ENCODE results near the gene FBXO36. TPM values are rescaled to one million over a fixed set of nuclear protein-coding genes. Genes with fewer than 3 reads are reported as not detected.
"Not testable (repeated sequence)": the region's sequence is repeated elsewhere in the genome, so short reads cannot be mapped to it uniquely, and the experiment has no call there.

FBXO36 gene
- total RNA-seq, 4 donors from 2014 or later = 0.88 to 8.8 (median 5.4) TPM

DNA sequence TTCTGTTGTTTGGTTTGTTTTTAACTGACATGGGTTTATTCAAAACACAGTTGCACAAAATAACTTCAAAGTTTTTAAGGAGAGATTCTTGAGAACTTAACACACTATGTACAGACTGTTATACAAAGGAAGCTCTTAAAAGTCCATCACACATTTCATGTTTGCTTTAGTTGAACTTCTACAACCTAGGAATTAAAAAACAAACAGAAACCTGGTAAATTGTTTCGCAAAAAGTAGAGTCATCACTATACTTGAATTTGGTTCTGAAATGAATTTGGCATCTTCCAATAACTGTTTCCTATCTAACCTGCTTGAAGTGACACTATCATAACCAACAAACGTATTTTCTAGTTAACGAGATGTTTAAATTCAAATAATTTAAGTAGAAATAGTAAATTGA is 22.3 kb upstream of the FBXO36 start:
- Histone ChIP-seq H3K9me3 (no peaks in the 10 kb centered on the region), H3K4me3 (no peak overlapping the region), H3K27ac (no peak overlapping the region), H3K36me3 (no peaks in the 10 kb centered on the region), H3K27me3 (no peaks in the 10 kb centered on the region), H3K4me1 (no peaks in the 10 kb centered on the region)
- intact Hi-C loops (cut with DNase I; ENCODE audit: low total_unique reads) = no loop called here
- DNase-seq = no peak
- no peak for TF ChIP-seq POLR2A (IDR thresholded peaks at IDR 0.05)
- TF ChIP-seq, protein P1, sequence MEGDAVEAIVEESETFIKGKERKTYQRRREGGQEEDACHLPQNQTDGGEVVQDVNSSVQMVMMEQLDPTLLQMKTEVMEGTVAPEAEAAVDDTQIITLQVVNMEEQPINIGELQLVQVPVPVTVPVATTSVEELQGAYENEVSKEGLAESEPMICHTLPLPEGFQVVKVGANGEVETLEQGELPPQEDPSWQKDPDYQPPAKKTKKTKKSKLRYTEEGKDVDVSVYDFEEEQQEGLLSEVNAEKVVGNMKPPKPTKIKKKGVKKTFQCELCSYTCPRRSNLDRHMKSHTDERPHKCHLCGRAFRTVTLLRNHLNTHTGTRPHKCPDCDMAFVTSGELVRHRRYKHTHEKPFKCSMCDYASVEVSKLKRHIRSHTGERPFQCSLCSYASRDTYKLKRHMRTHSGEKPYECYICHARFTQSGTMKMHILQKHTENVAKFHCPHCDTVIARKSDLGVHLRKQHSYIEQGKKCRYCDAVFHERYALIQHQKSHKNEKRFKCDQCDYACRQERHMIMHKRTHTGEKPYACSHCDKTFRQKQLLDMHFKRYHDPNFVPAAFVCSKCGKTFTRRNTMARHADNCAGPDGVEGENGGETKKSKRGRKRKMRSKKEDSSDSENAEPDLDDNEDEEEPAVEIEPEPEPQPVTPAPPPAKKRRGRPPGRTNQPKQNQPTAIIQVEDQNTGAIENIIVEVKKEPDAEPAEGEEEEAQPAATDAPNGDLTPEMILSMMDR (IDR thresholded peaks at IDR 0.05) = no peak

DNA sequence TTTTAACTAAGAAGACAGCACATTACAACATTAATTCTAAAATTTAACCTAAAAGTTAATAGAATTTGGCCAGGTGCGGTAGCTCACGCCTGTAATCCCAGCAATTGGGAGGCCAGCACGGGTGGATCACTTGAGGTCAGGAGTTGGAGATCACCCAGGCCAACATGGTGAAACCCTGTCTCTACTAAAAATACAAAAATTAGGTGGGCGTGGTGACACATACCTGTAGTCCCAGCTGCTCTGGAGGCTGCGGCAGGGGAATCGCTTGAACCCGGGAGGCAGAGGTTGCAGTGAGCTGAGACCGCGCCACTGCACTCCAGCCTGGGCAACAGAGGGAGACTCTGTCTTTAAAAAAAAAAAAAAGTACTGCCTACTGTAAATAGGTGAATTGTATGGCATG is 21.8 kb upstream of the FBXO36 start:
- not testable (repeated sequence) for DNase-seq

GRCh38 chr2:229901819-229902218 is 20.5 kb upstream of the FBXO36 start:
- H3K27ac ChIP-seq = no peak overlapping the region
- TF ChIP-seq POLR2A (IDR thresholded peaks at IDR 0.05) = no peak
- TF ChIP-seq, protein P1 (IDR thresholded peaks at IDR 0.05) = no peak
- intact Hi-C loops (cut with DNase I; ENCODE audit: low total_unique reads) = no loop called here
- no peaks in the 10 kb centered on the region for H3K9me3 ChIP-seq
- no peaks in the 10 kb centered on the region for H3K36me3 ChIP-seq
- H3K4me3 ChIP-seq = no peak overlapping the region
- H3K4me1 ChIP-seq = no peaks in the 10 kb centered on the region
- no peaks in the 10 kb centered on the region for H3K27me3 ChIP-seq
- DNase-seq = no peak

More for the DNA sequence above, 21.8 kb upstream of the FBXO36 start:
- H3K9me3 ChIP-seq; H3K36me3 ChIP-seq; intact Hi-C loops (cut with DNase I; ENCODE audit: low total_unique reads); H3K4me3 ChIP-seq; H3K27ac ChIP-seq; H3K27me3 ChIP-seq; H3K4me1 ChIP-seq: not testable (repeated sequence)

DNA sequence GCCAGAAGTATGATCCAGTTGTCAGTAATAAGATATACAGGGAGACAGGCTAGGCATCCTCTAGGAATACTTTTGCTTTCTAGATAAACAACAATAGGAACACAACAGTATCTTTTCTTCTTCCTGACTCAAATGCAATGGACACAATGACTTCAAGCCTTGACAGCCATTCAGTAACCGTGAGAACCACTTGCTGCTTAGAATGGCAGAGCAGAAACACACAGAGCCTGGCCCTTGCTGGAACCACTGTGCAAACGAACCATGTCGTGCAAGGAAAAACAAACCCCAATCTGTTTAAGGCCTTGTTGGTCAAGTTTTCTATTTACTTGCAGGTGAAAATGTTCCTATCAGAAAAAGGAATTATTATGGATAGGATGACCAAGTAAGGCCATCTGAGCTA is 19.3 kb upstream of the FBXO36 start:
- Histone ChIP-seq H3K9me3 (no peaks in the 10 kb centered on the region), H3K27me3 (no peaks in the 10 kb centered on the region), H3K27ac (no peak overlapping the region), H3K4me3 (no peak overlapping the region), H3K4me1 (no peaks in the 10 kb centered on the region), H3K36me3 (no peaks in the 10 kb centered on the region)
- no peak for DNase-seq
- intact Hi-C loops (cut with DNase I; ENCODE audit: low total_unique reads) = no loop called here
- TF ChIP-seq, protein P1 (IDR thresholded peaks at IDR 0.05) = no peak
- TF ChIP-seq POLR2A (IDR thresholded peaks at IDR 0.05) = no peak

DNA sequence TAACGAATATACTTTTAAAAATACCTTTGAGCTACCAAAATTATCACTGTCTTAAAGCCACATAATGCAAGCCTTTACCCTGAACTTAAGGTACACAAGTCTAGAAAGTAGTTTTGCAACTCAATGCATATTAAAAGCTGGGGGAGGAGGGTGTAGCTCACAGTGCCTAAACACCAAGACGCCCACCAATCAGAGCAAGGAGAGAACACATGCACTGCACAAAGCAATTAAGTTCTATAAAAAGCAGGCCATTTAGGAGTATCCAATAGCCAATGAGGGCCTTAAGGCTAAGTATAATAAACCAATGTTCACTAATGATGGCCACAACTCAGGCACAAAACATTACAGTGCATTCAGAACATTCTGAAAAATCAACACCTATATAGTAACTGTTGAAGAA is 16.7 kb upstream of the FBXO36 start:
- Histone ChIP-seq H3K9me3 (no peaks in the 10 kb centered on the region), H3K36me3 (no peaks in the 10 kb centered on the region), H3K4me1 (peaks cover 0 to 5% of the 10 kb centered on the region in 2 donors), H3K27ac (no peak overlapping the region), H3K27me3 (no peaks in the 10 kb centered on the region), H3K4me3 (no peak overlapping the region)
- TF ChIP-seq, protein P1 (IDR thresholded peaks at IDR 0.05) = no peak
- TF ChIP-seq POLR2A (IDR thresholded peaks at IDR 0.05) = no peak
- intact Hi-C loops (cut with DNase I; ENCODE audit: low total_unique reads) = no loop called here
- no peak for DNase-seq

GRCh38 chr2:229909090-229909489 is 13.2 kb upstream of the FBXO36 start:
- Histone ChIP-seq H3K36me3 (no peaks in the 10 kb centered on the region), H3K4me1 (peaks cover 0 to 5% of the 10 kb centered on the region in 2 donors), H3K9me3 (no peaks in the 10 kb centered on the region), H3K27me3 (no peaks in the 10 kb centered on the region), H3K4me3 (no peak overlapping the region), H3K27ac (no peak overlapping the region)
- intact Hi-C loops (cut with DNase I; ENCODE audit: low total_unique reads) = no loop called here
- TF ChIP-seq, protein P1 (IDR thresholded peaks at IDR 0.05) = no peak
- TF ChIP-seq POLR2A (IDR thresholded peaks at IDR 0.05) = no peak
- DNase-seq = no peak
